NCI-H524 (cell line): ENCODE measurements around the gene AP3S2.
"Not testable (repeated sequence)": the region's sequence is repeated elsewhere in the genome, so short reads cannot be mapped to it uniquely, and the experiment has no call there.

Experiments
- DNase-seq, 2 experiments: peaks; one replicate each; lab custom pipeline; 2025; lab: John Stamatoyannopoulos, UW

Gene AP3S2

DNA sequence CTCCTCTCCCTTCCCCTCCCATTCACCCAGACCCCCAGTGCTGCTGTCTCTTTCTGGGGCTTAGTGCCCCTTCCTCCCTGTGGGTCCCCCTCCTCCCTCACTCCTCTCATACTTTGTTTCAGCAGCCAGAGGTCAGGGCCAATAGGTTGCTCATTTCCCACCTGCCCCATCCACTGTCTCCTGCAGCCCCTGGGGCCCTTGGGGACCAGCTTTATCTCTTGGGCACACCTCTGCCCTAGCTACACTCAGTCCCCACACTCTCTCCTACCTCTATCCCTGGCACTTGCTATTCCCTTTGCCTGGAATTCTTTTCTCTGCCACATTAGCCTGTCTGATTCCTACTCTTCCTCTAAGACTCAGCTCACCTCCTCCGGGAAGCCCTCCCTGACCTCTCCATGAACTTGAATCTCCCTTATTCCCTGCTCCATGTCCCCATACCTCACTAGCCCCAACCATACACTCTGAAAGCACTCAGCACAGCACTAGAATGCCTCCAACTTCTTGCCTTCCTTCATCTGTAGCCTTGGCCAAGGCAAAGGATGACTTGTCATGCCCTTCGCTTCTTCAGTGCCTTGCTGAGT, 93.8 kb downstream of the AP3S2 start:
- no peak for DNase-seq

DNA sequence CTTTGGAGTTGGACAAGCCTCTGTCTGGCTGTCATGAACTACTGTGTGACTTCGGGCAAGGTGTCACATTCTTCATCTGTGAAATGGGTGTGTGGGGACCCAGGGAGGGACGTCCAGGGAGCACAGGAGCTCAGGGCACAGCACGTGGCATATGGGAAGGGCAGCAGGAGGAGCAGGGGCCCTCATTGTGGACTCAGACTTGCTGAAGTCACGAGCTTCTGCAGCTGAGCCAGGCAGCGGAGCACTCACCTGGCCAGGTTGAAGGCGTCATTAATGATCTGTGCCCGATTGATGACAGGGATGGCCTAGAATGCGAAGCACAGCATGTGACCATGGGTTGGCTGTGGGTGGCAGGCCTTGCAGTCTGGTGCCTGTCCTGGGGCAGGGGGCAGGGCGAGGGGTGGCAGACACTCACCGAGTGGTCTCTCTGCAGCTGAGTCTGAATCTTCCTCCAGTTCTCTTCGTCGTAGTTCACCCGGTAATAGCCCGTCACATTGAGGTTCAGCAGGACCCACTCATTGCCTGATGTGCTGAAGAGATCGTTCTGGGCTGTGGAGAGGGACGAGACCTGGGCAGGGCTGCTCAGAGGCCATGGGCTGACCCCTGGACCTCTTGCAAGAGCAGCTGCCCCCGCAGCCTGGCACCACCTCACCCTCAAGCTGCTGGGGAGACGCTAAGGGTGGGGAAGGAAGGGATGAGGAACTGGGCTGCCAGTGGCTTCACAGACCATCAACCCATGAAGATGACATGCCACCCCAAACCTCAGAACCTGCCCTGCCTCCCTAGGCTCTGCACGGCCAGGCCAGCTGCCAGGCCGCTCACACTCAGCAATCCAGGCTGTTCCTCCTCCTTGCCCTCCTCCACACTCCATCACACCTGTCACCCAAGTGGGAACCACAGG, 94.5 kb downstream of the AP3S2 start:
- DNase-seq, result peak in 1 of 2 experiments; percentile 12

- no peak for DNase-seq
Measured at GRCh38 chr15:89797678-89798201, 96.1 kb downstream of the AP3S2 start.

GRCh38 chr15:89795996-89796395, 97.8 kb downstream of the AP3S2 start:
- no peak for DNase-seq

- no peak for DNase-seq
Measured at GRCh38 chr15:89794627-89795241, 99.1 kb downstream of the AP3S2 start.

- no peak for DNase-seq
Measured at GRCh38 chr15:89792106-89792805, 101.5 kb downstream of the AP3S2 start.

DNA sequence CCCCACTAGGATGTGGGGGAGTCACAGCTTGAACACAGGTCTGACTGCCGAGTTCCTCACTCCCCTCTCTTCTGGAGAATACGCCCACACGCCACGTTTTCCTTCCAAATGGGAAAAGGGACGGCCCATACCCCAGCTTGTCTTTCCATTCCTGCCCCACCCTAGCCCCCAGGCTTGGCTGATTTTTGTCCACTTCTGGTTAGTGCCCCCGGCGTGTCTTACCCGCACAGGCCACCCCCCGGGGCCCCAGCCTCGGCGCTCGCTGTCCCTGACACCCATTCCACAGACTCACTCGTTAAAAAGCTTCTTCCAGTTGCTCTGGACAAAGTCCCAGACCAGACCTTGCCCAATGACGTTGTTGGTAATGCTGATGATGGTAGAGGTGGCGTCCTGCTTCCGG, 103.1 kb downstream of the AP3S2 start:
- no peak for DNase-seq

DNA sequence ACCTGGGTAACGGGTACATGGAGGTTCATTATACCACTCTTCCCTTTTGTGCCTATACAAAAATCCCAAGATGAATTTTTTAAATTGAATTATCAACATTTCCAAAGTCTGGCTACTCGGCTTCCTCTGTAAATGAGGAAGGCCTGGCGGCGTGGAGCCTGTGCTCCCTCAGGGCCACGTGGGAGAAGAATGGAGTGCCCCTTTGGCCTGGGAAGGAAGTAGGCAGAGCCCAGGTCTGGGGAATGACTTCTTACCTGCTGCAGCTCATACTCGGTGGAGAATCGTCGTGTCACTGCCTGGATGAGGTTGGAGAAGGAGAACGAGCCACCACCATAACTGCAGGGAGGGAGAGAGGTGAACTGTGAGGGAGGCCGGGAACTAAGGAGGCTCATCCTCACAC, 103.6 kb downstream of the AP3S2 start:
- DNase-seq, result no peak

- DNase-seq, result not testable (repeated sequence)
Measured at GRCh38 chr15:89788585-89788984, 105.2 kb downstream of the AP3S2 start.

DNA sequence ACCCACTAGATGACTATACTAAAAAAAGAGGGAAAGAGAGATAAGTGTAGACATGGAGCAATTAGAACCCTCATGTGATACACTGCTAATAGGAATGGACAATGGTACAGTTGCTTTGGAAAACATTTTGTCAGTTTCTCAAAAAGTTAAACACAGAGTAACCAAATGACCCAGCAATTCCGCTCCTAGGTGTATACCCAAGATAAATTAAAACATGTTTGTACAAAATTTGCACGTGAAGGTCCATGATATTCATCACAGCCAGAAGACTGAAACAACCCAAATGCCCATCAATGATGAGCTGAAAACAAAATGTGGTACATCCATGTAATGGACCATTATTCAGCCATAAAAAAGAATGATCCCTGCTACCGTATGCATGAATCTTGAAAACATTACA, 105.8 kb downstream of the AP3S2 start:
- no peak for DNase-seq

DNA sequence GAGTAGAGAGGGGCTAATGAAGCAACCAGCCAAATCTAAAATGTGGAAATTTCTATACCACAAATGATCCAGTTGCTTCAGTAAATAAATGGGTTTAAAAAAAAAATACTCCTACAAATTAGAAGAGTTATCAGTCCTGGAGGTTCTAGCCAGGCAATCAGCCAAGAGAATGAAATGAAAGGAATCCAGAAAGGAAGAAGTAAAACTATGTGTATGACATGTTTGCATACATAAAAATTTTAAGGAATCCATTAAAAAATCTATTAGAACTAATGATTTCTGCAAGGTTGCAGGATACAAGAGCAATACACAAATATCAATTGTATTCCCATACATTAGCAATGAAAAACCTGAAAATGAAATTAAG, 108.0 kb downstream of the AP3S2 start:
- no peak for DNase-seq

GRCh38 chr15:89785064-89785773, 108.6 kb downstream of the AP3S2 start:
- no peak for DNase-seq

- DNase-seq, result no peak
Measured at GRCh38 chr15:89784686-89784960, 109.2 kb downstream of the AP3S2 start.

GRCh38 chr15:89783861-89784685, 109.7 kb downstream of the AP3S2 start:
- no peak for DNase-seq

DNA sequence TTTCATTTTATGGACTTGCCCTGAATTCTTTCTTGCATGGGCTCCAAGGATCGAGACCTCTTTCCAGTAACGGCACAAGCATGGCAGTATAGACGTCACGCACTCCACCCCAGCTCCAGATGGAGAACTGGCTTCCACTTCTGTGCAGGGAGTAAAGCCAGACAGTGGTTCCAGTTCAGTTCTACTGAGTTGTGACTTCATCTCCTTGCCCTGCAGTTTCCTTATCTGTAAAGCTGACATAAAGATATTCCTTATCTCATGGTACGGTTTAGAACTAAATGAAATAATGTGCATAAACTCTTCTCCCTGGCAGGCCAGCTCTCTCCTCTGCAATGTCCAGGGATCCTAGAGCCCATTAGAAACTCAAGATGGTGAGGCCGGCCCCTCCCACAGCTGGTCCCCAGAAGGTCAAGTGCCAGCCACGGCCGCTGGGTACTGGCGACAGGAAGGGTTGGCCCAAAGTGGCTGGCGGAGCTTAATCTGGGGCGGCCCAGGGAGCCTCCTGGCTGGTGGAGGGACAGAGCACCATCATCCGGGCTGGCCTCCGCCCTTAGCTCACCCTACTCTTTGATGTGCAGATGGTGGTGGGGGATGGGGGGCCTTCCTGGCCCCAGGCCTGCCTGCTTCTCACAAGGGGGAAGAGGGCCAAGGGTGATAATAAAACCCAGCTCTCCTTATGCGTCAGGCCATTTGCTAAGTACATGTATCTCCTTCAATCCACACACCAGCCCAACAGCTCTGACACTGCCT, 110.5 kb downstream of the AP3S2 start:
- peak; percentile 19 to 69 for DNase-seq

DNA sequence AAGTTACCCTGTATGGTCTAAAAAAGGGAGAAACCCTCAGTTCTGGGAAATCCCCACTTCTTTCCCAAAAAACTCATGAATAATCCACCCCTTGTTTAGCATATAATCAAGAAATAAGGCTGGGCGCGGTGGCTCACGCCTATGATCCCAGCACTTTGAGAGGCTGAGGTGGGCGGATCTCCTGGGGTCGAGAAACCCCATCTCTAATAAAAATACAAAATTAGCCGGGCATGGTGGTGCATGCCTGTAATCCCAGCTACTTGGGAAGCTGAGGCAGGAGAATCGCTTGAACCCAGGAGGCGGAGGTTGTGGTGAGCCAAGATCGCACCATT, 111.2 kb downstream of the AP3S2 start:
- not testable (repeated sequence) for DNase-seq

DNA sequence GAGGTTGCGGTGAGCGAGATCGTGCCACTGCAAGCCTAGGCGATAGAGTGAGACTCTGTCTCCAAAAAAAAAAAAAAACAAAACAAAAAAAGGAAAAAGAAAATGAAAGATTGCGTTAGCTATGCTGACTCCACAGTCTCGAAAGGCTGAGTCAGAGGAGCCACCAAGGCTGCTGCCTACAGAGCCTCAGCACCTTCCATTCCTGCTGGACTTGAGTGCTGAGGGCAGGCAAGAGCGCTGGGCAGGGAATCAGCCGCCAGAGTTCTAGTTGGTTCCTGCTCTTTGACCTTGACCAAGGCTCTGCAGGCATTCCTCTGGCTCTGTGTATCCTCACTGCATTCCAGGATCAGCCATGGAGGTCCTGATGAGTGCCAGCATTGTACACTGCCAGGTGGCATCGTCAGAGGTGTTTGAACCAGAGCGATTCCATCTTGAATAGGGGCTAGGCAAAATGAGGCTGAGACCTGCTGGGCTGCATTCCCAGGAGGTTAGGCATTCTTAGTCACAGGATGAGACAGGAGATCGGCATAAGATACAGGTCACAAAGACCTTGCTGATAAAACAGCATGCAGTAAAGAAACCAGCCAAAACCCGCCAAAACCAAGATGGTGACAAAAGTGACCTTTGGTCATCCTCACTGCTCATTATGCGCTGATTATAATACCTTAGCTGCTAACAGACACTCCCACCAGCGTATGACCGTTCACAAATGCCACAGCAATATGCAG, 111.7 kb downstream of the AP3S2 start:
- no peak for DNase-seq

DNA sequence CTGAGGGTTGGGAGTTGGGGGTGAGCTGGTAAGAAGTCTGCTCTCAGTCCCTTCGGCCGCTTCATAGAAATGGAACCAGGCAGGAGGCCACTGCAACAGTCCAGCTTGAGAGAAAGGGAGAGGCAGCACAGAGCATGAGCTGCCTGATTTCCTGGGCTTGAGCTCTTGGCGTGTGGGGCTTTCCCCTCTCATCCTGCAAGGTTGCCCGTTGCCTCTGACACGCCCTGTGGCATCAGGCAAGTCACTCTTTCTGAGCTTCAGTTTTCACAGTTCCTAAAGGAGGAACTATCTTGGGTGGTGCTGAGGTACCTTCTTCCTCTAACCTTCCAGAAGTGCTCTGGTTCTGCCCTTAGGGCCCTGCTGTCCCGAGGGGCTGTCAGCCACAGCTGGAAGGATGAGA, 112.7 kb downstream of the AP3S2 start:
- DNase-seq, result no peak

DNA sequence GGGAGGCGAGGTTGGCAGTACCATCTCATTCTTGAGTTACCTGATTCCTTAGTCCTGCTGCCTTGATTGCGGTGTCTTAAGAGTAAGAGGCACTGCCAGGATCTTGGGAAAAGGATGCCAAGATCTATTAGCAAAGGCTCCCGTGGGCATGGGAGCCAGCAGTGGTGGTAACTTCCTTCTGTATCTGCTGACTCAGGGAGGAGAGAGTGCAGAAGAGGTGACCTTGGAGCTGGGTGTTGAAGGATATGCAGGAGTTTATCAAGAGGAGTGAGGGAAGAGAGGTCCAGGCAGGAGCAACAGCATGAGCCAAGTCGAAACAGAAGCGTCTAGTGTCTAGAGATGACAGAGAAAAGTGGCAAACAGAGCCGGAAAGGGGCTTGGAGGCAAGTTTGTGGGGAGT, 113.2 kb downstream of the AP3S2 start:
- no peak for DNase-seq
